HG03139 (cell line): ENCODE results near the gene TMTC1.
"Not testable (repeated sequence)": the region's sequence is repeated elsewhere in the genome, so short reads cannot be mapped to it uniquely, and the experiment has no call there.

Experiments used
- ATAC-seq: cut with Tn5 transposase; IDR thresholded peaks from one replicate; pipeline ENCODE4 v1.9.1; 2021; ENCODE audit not compliant: unreplicated experiment

The TMTC1 gene

DNA sequence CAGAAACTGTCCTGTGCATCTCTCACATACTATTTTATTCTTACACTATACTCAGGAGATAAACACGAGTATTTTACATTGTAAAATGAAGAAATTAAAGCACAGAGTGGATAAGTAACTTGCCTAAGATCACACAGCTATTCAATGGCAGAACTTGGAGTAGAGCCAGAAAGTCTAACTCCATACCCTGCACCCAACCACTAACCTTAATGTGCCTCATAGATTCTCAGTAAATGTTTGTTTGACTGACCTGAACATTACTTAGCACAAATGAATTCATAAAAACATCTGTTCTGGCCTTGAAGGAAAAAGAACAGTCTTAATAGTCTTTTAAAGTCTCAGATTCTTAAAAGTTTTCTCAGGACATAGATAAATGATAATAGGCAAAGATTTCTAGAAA, 202.8 kb downstream of the TMTC1 start:
- ATAC-seq, result no peak

DNA sequence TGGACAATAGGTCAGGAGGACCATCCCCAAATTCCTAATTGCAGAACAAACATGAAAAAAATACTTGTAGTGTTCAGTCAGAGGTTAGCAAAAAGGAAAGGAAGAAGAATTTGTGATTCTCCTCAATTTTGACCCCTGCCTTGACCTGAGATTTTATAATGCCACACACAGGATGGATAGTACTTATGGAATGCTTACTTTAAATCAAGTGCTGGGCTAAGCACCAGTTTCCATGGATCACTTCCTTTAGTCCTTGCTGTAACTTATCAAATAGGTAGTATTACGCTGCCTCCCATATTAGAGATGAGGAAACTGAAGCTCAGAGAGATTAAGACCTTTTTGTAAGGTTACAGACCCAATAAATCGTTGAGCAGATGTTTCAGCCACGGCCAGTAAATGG, 205.0 kb downstream of the TMTC1 start:
- no peak for ATAC-seq

DNA sequence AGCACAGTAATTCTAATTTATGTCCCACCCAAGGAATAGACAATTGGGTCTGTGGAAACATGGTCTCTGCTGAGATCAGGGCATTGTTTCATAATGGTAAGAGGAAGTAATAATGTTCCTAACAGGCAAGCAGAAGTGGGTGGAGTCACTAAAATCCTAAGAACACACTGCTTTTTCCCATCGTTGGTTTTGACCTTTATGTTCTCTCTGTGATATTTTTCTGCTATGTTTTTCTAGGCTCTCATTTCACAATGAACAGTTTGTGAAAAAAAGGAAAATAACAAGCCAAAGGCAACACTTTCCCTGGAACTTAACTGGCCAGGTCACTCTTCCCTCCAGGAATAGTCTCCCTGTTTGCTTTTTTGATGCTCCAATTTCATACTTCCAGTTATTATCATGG, 205.7 kb downstream of the TMTC1 start:
- no peak for ATAC-seq

DNA sequence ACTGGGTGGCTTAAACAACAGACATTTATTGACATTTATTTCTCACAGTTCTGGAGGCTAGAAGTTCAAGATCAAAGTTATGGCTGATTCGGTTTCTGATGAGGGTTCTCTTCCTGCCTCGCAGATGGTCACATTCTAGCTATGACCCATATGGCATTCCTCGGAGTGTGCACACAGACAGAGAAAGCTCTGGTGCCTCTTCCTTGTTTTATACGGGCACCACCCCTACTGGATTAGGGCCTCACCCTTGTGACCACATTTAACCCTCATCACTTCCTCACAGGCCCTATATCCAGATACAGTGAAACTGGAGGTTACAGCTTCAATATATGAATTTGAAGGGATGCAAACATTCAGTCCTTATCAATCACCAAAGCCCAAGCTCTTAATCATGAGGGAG, 209.2 kb downstream of the TMTC1 start:
- ATAC-seq, result no peak

DNA sequence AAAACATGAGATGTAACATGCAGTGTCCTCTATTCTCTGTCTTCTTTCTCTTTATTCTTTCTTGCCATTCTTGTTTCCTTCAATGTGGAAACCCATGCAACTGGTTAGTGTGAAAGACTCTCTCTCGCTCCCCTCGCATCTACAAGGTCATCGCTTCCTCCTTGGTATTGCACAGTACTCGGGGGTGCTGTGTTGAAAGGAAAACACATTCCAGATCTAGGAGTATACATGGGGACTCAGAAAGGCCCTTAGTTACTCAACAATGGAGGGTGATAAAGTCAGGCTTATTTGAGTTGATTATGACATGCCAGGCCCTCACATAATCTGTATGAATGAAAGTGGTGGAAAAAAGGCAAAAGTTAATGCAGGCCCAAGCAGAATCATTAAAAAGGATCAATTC, 210.8 kb downstream of the TMTC1 start:
- ATAC-seq, result no peak

DNA sequence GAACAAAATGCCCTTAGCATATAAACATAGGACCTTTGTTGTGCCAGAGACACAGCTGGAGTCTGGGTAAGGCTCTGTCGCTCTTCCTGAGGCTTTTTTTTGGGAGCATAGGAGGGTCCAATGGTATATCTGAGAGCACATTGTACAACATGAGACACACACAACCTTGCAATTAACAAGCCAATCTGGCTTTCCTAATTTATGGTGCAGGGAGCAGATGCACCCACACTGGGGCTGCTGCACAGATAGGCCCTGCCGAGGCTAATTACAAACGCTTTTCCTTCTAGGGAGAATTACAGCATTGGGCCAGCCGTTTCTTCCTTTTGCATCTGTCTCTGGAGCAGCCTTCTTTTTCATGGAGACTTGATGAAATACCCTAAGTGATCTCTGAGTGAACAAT, 211.3 kb downstream of the TMTC1 start:
- ATAC-seq, result no peak

DNA sequence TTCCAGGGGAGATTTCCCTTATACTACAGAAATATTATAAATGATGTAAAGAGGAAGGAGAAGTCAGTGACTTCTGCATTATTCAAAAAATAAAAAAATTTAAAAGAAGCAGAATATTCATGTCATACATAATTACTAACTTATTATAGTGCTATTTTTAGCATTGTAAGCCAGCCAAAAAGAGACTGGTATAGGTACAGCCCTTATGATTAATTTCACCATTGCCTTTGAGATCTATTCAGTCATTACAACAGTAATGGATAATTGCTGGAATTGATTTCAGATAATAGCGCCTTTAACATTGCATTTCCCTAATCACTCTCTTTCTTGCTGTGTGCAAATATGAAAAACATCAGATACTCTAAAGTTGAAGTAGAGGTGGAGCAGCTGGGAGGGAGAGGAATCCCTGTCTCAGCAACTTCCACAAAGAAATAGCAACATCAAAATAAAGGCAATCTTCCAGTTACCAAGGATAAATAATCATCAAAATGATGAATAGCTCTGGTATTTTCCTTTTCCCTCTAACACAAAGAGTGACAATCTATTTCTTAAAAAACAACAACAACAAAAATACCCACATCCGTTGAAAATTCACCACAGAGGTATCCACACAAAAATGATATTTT, 214.5 kb downstream of the TMTC1 start:
- ATAC-seq, result no peak

DNA sequence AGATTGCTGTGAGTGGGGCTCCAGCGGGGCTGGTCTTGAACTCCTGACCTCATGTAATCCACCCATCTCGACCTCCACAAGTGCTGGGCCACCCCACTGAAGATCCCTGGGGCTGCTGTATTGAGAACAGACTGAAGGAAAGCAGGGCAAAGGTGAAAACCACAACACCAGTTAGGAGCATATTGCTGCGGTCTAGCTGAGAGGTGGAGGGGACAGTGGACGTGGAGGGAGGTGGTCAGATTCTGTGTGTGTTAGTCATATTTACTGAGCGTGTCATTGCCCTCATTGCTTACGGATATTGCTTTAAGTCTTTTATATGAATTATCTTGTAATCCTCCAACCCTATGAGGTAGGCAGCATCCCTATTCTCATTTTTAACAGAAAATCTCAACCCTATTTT, 217.3 kb downstream of the TMTC1 start:
- no peak for ATAC-seq

DNA sequence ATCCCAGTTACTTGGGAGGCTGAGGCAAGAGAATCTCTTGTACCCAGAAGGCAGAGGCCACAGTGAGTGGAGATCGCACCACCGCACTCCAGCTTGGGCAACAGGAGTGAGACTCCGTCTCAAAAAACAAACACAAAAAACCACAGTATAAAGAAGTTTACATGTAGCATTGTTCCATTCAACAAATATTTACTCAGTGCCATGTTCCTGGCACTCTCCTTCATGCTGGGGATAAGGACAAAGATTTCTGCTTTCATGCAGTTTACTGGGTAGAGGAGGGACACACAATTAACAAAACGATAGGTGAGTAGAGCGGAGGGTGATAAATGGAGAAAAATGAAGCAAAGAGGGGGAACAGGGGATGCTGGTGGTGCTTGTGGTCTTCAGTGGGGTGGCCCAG, 218.0 kb downstream of the TMTC1 start:
- ATAC-seq, result no peak

DNA sequence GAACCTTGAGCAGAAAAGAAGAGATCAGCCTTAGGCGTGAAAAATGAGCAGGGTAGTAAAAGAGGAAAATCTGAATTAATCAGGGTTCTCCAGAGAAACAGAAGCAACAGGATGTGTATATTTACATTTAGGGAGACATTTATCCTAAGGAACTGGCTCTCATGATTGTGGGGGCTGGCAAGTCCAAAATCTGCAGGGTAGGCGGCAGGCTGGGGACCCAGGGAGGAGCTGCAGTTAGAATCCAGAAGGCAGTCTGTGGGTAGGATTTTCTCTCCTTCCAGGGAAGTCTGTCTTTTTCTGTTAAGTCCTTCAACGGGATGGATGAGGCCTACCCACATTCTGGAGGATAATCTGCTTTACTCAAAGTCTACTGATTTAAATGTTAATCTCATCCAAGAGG, 218.8 kb downstream of the TMTC1 start:
- no peak for ATAC-seq

DNA sequence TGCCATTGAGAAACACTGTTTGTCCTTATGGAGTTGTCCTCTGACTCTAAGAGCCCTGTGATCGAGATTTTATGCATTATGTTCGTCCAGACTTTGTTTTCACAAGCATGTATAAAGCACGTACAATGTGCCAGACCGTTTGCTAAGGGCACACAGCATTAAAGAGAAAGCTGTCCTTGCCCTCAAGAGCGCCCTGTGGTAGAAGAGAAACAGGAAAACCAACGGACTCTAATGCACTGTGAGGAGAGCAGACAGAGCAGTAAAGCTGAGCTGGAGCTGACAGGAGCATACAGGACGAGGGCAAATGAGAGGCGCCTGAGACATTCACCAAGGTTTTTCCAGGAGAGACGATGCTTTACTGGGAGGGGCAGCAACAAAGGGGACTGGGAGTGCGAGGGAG, 220.1 kb downstream of the TMTC1 start:
- ATAC-seq, result no peak

DNA sequence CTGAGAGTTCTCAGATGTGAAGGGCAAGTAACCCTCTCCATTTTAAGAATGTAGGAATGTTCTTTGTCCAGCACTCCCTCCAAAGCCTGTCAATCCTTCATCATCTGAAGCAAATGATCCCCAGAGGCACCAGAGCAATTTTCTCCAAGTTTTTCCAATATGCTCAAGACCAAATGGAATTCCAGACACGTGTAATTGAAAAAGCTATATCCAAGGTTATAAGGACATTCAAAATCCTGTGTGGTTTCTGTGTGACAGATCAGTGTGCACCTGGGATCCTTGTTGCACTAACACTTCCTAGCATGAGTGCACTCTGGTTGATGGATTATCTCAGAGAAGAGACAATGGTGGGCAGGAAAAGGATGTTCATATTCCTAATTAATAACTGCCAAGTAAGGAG, 220.7 kb downstream of the TMTC1 start:
- no peak for ATAC-seq

DNA sequence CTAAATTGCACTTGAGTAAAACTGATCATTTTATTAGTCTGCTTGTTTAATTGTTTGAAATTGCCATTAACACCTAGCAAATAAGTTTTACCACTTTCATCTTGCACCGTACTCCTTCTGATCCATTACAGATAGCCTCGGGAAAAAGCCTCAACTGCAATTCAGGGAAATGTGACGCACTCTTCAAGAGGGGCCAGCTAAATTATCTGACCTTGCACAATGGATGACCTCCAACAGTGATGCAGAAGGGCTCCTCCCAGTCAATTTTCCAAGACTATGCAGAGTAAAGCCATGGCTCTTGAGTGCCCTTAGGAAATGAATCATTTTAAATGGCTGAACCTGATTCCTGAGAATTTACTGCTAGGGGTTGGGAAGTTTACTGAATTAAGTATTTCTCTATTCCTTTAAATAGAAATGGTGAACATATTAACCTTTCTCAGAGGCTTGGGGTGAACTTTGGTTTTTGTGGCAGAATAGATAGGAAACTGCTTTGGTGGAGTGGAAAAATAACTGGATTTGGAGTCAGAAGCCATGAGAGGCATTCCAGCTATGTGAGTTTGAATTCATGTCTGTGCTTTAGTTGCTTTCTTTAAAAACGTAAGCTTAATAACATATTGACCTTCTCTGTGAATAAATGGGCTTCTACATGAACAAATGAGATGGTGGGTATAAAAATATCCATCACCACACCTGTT, 221.5 kb downstream of the TMTC1 start:
- ATAC-seq, result no peak

DNA sequence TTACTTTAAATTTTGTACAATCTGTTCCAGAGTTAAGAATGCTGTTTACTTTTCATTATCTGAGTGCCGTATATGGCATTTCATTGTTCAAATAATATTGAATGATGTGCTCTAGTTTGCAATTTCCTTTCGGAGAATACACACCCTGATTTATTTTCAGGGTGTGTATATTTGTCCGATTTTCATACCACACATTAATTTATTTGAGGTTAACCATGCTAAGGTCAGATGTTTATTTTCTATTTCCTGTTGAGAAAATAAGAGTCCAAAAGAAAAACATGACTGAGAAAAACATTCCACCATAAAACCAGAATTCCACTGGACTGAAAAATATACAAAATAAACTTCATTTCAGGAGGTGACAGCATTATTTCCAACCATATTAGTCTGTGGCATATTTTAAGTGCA, 222.1 kb downstream of the TMTC1 start:
- ATAC-seq, result no peak

DNA sequence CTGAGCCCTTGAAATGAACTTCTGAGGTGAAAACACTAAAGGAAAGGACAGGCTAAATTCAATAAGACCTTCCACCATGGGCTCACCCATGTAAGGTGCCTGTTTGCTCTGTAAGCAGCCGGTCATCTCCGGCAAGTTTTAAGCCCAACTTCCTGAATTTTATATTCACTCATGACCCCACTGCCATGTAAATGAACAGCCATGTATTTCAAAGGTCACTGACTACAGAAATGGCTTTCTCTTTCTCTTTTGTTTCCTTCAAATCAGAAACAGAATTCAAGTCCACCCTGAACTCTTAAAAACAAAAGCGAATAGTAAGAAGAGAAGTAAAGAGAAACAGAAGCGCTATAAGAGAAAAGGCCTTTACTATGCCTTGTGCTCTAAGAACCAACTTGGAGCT, 224.5 kb downstream of the TMTC1 start:
- no peak for ATAC-seq

DNA sequence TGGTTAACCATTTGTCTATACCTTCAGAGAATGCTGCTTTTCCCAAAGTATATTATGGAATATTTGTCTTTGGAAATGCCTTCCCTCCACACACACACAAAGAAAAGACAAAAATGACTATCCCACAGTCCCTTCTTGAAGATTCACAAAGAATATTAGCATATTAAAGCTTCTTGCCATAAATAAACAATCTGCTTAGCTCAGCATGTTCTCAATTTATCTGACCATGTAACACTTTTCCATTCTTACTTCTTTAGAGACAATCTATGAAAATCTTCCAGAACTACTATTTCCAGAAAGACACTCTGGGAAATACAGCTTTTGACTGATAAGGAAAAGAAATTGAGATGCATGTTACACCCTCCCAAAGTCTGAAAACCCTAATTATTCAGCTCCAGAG, 227.4 kb downstream of the TMTC1 start:
- ATAC-seq, result no peak

DNA sequence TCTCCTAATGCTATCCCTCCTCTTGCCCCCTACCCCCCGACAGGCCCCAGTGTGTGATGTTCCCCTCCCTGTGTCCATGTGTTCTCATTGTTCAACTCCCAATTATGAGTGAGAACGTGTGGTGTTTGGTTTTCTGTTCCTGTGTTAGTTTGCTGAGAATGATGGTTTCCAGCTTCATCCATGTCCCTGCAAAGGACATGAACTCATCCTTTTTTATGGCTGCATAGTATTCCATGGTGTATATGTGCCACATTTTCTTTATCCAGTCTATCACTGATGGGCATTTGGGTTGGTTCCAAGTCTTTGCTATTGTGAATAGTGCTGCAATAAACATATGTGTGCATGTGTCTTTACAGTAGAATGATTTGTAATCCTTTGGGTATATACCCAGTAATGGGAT, 228.3 kb downstream of the TMTC1 start:
- not testable (repeated sequence) for ATAC-seq

DNA sequence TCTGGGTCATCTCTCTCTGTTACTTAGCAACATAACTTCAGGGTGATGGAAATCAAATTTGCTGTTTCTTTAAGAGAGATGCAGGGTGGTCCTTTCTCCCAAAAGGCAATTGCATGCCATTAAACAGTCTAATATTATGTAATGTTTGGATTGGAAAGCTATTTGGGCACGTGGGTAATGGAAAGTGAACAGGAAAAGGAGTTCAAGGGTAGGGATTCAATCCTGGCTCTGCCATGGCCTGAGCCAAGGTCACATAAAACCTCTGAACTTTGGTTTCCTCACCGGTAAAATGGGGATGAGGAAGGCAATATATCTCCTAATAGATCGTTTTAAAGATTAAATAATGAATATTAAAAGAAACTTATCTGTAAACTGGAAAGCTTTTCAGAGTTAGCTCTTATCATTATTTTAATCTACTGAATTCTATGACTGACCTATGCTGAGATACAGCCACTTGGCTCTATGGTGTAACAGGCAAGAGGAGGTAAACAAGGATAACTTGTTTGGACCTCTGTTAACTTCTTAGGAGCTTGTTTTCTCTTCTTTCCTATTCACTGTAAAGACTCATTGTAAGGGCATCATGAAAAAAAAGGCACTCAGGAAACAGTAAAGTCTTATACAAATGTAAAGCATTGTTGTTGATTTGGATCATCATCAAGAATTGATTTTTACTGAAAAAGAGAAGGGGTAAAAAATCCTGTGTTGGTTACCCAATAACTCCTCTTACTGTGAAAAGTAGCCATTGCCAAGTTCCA, 230.6 kb downstream of the TMTC1 start:
- no peak for ATAC-seq

DNA sequence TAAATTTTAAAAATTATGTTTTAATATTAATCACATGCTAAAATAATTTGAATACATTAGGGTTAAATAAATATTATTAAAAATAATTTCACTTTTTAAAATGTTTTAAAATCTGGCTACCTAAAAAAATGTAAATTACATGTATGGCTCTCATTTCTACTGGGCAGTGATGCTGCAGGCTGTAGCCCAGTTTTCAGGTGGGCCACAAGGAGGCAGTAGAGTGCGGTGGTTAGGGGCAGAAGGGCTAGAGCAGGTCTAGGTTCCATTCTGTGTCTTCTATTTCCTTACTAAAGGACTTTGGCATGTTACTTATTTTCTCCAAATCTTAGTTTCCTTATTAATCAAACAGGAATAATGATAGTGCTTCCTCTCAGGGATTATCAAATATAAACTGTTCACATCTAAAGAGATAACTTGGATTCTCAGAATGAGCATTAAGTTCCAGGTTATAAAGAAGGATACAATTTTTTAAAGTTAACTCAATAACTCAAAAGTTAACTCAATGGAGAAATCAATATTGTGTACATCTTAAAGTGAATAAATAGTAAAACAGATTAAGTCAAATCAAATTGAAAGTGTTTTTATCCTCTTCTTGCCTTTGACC, 231.3 kb downstream of the TMTC1 start:
- ATAC-seq, result no peak

DNA sequence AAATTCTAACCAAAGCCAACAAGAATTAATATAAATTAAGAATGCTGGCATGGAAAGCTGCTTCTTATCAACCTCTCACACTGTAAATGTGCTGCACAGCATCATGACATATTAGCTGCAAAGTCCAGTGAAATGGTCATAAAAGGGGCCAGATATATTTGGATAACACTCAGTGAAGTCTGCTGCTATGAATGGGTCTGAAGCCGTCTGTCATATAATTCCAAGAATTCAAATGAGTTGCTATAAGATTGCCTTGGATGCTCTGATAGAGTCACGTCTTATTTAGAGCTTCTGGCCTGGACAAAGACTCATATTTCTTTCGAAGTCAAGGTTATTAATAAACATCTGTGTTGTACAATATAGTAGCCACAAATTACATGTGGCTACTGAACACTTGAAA, 231.9 kb downstream of the TMTC1 start:
- ATAC-seq, result no peak

DNA sequence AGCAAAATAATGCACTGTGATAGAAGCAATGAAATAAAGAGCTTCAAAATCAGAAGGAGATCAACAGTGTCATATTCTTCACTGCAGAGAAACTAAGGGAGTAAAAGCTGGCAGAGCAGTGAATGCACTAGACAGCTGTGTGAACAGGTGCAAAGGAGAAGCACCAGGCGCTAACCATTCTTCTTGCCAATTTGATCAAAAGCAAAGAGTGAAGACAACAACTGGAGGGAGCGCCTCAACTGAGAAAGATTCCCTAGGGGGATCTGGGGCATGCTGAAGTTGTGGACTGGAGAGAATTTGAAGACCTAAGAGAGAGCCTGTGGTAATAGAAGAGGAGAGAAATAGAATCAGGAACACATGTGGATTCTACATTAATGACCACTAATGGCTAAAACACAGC, 235.9 kb downstream of the TMTC1 start:
- ATAC-seq, result no peak

DNA sequence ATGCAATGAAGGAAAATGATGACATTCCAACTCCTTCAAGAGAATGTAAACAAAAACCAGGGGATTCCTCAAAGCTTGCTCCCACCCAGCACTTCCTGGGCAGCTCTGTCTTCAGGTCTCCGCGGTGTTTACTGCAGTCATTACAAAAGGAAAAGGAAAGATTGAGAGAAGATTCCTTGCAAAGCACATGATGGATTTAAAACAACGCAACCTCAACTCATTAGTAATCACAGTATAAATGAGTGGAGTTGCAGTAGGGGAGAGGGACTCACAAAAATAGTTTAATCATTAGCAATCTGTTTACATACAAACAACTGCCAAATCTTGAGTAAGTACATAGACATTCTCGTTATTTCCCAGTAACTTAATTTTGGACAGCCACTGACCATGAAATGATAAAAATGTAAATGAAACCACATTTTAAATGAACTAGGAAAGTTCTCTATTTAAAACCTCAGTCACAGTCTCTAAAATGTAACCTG, 236.6 kb downstream of the TMTC1 start:
- no peak for ATAC-seq
